ENCODE results near the gene KCTD12. TPM values are rescaled to one million over a fixed set of nuclear protein-coding genes. Genes with fewer than 3 reads are reported as not detected.
"Not testable (repeated sequence)": the region's sequence is repeated elsewhere in the genome, so short reads cannot be mapped to it uniquely, and the experiment has no call there.

Gene KCTD12
- 4.2 and 5.0 TPM in 2 replicates for total RNA-seq (2014; rRNA removed; shearing (Covaris generic))

- peak; percentile 81 for DNase-seq (ENCODE audit: low read depth)
Measured at GRCh38 chr13:76886292-76887075, at the start of gene KCTD12. TSS of gene KCTD12 (minus strand) at chr13:76886405. CDS start at chr13:76886148, 257 bp downstream.

GRCh38 chr13:76934671-76935070, 48.5 kb upstream of the KCTD12 start:
- DNase-seq (ENCODE audit: low read depth) = no peak

GRCh38 chr13:76932076-76932475, 45.9 kb upstream of the KCTD12 start:
- DNase-seq (ENCODE audit: low read depth) = no peak

GRCh38 chr13:76929851-76930374, 43.7 kb upstream of the KCTD12 start:
- DNase-seq (ENCODE audit: low read depth) = no peak

- no peak for DNase-seq (ENCODE audit: low read depth)
Measured at GRCh38 chr13:76929320-76929719, 43.1 kb upstream of the KCTD12 start.

GRCh38 chr13:76928456-76928855, 42.3 kb upstream of the KCTD12 start:
- DNase-seq (ENCODE audit: low read depth) = no peak

GRCh38 chr13:76927955-76928354, 41.8 kb upstream of the KCTD12 start:
- DNase-seq (ENCODE audit: low read depth) = no peak

- DNase-seq (ENCODE audit: low read depth) = no peak
Measured at GRCh38 chr13:76925115-76925514, 38.9 kb upstream of the KCTD12 start.

- DNase-seq (ENCODE audit: low read depth) = no peak
Measured at GRCh38 chr13:76921516-76921915, 35.3 kb upstream of the KCTD12 start.

- DNase-seq (ENCODE audit: low read depth) = peak; percentile 23
Measured at GRCh38 chr13:76917755-76918481, 31.7 kb upstream of the KCTD12 start.

- no peak for DNase-seq (ENCODE audit: low read depth)
Measured at GRCh38 chr13:76917095-76917494, 30.9 kb upstream of the KCTD12 start.

- no peak for DNase-seq (ENCODE audit: low read depth)
Measured at GRCh38 chr13:76913898-76914297, 27.7 kb upstream of the KCTD12 start.

- DNase-seq (ENCODE audit: low read depth) = no peak
Measured at GRCh38 chr13:76912476-76912875, 26.3 kb upstream of the KCTD12 start.

GRCh38 chr13:76904507-76904906, 18.3 kb upstream of the KCTD12 start:
- no peak for DNase-seq (ENCODE audit: low read depth)

- DNase-seq (ENCODE audit: low read depth) = peak; percentile 60
Measured at GRCh38 chr13:76903544-76904162, 17.4 kb upstream of the KCTD12 start.

- DNase-seq (ENCODE audit: low read depth) = not testable (repeated sequence)
Measured at GRCh38 chr13:76899066-76899465, 12.9 kb upstream of the KCTD12 start.

- DNase-seq (ENCODE audit: low read depth) = not testable (repeated sequence)
Measured at GRCh38 chr13:76897171-76897570, 11.0 kb upstream of the KCTD12 start.

- no peak for DNase-seq (ENCODE audit: low read depth)
Measured at GRCh38 chr13:76894401-76895110, 8.4 kb upstream of the KCTD12 start.

- DNase-seq (ENCODE audit: low read depth) = no peak
Measured at GRCh38 chr13:76892488-76892887, 6.3 kb upstream of the KCTD12 start.

GRCh38 chr13:76890021-76890420, 3.8 kb upstream of the KCTD12 start:
- DNase-seq (ENCODE audit: low read depth) = no peak

GRCh38 chr13:76889254-76889653, 3.0 kb upstream of the KCTD12 start:
- no peak for DNase-seq (ENCODE audit: low read depth)

GRCh38 chr13:76888421-76888820, 2.2 kb upstream of the KCTD12 start:
- DNase-seq (ENCODE audit: low read depth) = no peak

All from Daoy (cell line).